HUES6 (cell line): ENCODE data around the gene HIF3A.
"Not testable (repeated sequence)": the region's sequence is repeated elsewhere in the genome, so short reads cannot be mapped to it uniquely, and the experiment has no call there.

Experiments
- H3K27ac ChIP-seq: 2 replicates; pipeline ENCODE4 v1.7.0; 2013; ENCODE audit warnings: low read depth, mild to moderate bottlenecking, low read length, inconsistent platforms
- H3K27me3 ChIP-seq: 2 replicates; pipeline ENCODE4 v1.6.1; 2013; ENCODE audit warnings: low read length; ENCODE audit not compliant: control insufficient read depth, insufficient read depth
- H3K36me3 ChIP-seq: 2 replicates; pipeline ENCODE4 v1.6.1; 2013; ENCODE audit warnings: low read length; ENCODE audit not compliant: control insufficient read depth, insufficient read depth
- H3K4me1 ChIP-seq: 2 replicates; pipeline ENCODE4 v1.6.1; 2013; ENCODE audit warnings: low read length; ENCODE audit not compliant: control insufficient read depth, insufficient read depth
- H3K4me3 ChIP-seq: 2 replicates; pipeline ENCODE4 v1.5.1; 2013; ENCODE audit warnings: low read depth, low read length
- H3K9ac ChIP-seq: one replicate; pipeline ENCODE4 v1.6.1; 2013; ENCODE audit warnings: mild to moderate bottlenecking, low read length
- H3K9me3 ChIP-seq: 2 replicates; pipeline ENCODE4 v1.6.1; 2013; ENCODE audit warnings: low read depth, low read length; ENCODE audit not compliant: control insufficient read depth, insufficient read depth

The HIF3A gene

DNA sequence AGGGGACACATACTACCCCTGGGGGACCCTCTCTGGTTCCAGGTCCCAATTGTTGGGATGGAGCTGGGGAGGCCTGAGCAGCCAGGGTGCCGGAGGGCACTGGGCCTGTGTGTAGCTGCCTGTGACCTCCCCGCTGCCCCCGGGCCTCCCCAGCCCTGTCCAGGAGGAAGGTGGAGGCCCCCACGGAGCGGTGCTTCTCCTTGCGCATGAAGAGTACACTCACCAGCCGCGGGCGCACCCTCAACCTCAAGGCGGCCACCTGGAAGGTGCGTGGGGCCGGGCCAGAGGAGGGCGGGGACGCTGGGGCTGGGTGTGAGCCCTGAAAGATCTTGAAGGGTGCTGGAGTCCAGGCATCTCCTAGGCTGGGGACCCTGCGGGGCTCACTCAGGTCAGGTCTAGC, 11.7 kb downstream of the HIF3A start:
- Histone ChIP-seq H3K9ac (no peak overlapping the region), H3K27ac (no peak overlapping the region), H3K4me3 (no peak overlapping the region), H3K27me3 (no peaks in the 10 kb centered on the region), H3K9me3 (peaks cover 17% of the 10 kb centered on the region), H3K4me1 (peaks cover 3% of the 10 kb centered on the region), H3K36me3 (peaks cover 63% of the 10 kb centered on the region)

DNA sequence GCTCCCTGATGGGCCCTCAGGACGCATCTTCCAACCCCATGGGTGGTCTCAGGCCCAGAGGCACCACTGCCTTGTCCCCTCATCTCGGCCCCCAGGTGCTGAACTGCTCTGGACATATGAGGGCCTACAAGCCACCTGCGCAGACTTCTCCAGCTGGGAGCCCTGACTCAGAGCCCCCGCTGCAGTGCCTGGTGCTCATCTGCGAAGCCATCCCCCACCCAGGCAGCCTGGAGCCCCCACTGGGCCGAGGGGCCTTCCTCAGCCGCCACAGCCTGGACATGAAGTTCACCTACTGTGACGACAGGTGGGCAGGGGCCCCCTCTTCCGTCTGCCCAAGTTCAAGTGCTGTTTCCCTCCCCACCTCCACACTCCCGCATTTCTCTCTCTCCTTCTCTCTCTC, 12.2 kb downstream of the HIF3A start:
- Histone ChIP-seq H3K4me3 (no peak overlapping the region), H3K27me3 (no peaks in the 10 kb centered on the region), H3K9ac (no peak overlapping the region), H3K27ac (no peak overlapping the region), H3K4me1 (no peaks in the 10 kb centered on the region), H3K36me3 (peaks cover 63% of the 10 kb centered on the region), H3K9me3 (peaks cover 17% of the 10 kb centered on the region)

DNA sequence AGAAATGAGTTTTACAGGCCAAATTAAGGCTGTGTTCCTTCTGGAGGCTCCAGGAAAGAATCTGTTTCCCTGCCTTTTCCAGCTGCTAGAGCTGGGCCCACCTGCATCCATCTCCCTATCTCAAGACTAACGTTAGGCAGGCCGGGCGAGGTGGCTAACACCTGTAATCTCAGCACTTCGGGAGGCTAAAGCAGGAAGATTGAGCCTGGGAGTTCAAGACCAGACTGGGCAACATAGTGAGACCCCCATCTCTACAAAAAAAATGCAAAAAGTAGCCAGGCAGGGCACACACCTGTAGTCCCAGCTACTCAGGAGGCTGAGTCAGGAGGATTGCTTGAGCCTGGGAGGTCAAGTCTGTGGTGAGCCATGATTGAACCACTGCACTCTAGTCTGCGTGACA, 14.6 kb downstream of the HIF3A start:
- Histone ChIP-seq H3K9me3 (peaks cover 7% of the 10 kb centered on the region), H3K9ac (no peak overlapping the region), H3K36me3 (peaks cover 49% of the 10 kb centered on the region), H3K4me3 (no peak overlapping the region), H3K27me3 (no peaks in the 10 kb centered on the region), H3K27ac (no peak overlapping the region), H3K4me1 (no peaks in the 10 kb centered on the region)

DNA sequence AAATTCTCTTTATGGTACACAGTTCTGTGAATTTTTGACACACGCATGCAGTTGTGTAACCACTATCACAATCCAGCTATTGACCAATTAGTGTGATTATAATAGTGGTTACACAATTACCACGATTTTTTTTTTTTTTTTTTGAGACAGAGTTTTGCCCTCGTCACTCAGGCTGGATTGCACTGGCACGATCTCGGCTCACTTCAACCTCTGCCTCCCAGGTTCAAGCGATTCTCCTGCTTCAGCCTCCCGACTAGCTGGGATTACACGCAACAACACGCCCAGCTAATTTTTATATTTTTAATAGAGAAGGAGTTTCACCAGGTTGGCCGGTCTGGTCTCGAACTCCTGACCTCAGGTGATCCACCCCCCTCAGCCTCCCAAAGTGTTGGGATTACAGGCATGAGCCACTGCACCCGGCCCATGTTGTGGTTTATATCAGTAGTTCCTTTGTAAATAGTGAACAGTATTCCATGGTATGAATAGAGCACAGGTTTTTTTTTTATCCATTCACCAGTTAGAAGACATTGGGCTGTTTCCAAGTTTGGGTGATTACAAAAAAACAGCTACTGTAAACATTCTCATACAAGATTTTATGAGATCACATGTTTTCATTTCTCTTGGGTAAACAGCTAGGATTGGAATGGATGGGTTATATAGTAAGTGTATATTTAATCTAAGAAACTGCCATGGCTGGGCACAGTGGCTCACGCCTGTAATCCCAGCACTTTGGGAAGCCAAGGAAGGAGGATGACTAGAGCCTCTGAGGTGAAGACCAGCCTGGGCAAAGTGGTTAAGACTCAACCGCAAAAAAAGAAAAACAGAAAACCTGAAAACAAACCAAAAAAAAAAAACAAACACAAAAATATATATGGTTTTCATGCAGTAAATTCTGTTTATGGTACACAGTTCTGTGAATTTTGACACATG, 17.0 kb downstream of the HIF3A start:
- not testable (repeated sequence) for H3K27ac ChIP-seq, H3K27me3 ChIP-seq, H3K4me3 ChIP-seq, H3K4me1 ChIP-seq, H3K9ac ChIP-seq, H3K9me3 ChIP-seq
- peaks cover 33% of the 10 kb centered on the region for H3K36me3 ChIP-seq

DNA sequence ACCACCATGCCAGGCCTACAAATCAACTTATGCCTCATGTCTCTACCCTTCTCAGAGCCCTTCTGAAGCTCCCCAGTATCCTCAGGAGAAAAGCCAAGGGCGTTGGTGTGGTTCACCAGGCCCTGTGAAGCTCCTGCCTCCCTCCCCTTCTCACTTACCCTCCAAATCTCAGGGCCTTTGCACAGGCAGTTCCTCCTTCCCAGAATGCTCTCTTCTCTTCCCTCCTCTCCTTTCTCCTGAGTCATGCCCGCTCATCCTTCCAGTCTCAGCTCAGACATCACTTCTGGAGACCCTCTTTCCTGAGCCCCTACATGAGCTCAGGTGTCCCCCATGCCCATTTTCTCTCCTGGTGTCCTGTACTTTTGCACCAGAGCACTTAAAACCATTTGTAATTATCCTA, 20.5 kb downstream of the HIF3A start:
- no peaks in the 10 kb centered on the region for H3K4me1 ChIP-seq
- H3K4me3 ChIP-seq = no peak overlapping the region
- no peak overlapping the region for H3K27ac ChIP-seq

DNA sequence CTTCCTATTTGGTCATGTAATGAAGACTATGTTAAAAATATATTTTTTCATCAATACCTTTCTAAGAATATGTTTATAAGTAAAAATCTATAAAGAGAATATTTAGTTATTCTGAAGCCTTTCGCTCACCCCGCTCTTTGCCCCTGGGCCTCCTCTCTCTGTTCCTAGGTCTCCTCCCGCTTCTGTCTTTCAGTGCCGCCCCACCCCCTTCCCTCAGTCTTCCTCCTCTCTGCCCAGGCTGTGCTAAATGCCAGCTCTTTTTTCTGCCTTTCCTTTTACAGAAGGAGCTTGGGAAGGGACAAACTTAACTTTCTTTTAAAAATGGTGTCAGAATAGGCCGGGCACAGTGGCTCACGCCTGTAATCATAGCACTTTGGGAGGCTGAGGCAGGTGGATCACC, 22.8 kb downstream of the HIF3A start:
- Histone ChIP-seq H3K9ac (no peak overlapping the region), H3K27ac (no peak overlapping the region), H3K27me3 (no peaks in the 10 kb centered on the region), H3K4me1 (no peaks in the 10 kb centered on the region), H3K9me3 (no peaks in the 10 kb centered on the region), H3K4me3 (no peak overlapping the region), H3K36me3 (peaks cover 31% of the 10 kb centered on the region)

More for the DNA sequence above, 20.5 kb downstream of the HIF3A start:
- Histone ChIP-seq H3K36me3 (peaks cover 21% of the 10 kb centered on the region), H3K9ac (no peak overlapping the region), H3K9me3 (no peaks in the 10 kb centered on the region), H3K27me3 (no peaks in the 10 kb centered on the region)

DNA sequence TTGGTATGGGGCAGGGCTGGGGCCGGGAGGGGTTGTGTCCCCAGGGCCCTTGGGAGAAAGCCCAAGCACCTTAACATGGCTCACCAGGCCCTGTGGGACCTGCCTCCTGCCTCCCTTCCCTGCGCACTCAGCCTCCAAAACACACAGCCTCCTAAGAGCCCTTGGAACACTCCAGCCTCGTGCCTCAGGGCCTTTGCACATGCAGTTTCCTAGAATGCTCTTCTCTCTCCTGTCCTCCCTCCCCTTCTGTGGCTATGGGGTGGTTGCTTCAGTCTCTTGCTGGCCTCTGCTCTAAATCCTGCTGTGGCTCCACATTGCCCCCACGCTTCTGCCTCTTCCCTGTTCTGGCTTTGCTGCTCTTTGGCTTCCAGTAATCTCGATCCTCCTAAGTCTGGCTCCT, 23.7 kb downstream of the HIF3A start:
- no peak overlapping the region for H3K9ac ChIP-seq
- H3K36me3 ChIP-seq = peaks cover 37% of the 10 kb centered on the region
- 0 out of 2 replicates have a peak, but pooled peaks cover 3% of the 10 kb centered on the region for H3K9me3 ChIP-seq
- no peaks in the 10 kb centered on the region for H3K27me3 ChIP-seq
- H3K4me1 ChIP-seq = no peaks in the 10 kb centered on the region
- H3K27ac ChIP-seq = no peak overlapping the region
- no peak overlapping the region for H3K4me3 ChIP-seq

DNA sequence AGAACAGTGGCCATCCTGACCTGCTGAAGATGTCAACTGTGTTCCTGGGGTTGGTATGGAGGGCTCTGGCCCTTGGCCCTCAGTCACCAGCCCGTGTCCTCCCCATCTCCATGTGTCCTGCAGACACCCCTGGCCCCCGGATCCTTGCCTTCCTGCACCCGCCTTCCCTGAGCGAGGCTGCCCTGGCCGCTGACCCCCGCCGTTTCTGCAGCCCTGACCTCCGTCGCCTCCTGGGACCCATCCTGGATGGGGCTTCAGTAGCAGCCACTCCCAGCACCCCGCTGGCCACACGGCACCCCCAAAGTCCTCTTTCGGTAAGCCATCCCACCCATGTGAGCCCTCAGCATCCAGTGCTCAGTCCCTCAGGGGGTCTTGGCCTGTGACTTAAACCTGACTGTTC, 24.8 kb downstream of the HIF3A start:
- Histone ChIP-seq H3K4me3 (no peak overlapping the region), H3K36me3 (peaks cover 48% of the 10 kb centered on the region), H3K9me3 (peaks cover 13% of the 10 kb centered on the region; the same call in 1 of the 2 replicates), H3K27ac (no peak overlapping the region), H3K27me3 (no peaks in the 10 kb centered on the region), H3K9ac (no peak overlapping the region), H3K4me1 (no peaks in the 10 kb centered on the region)

DNA sequence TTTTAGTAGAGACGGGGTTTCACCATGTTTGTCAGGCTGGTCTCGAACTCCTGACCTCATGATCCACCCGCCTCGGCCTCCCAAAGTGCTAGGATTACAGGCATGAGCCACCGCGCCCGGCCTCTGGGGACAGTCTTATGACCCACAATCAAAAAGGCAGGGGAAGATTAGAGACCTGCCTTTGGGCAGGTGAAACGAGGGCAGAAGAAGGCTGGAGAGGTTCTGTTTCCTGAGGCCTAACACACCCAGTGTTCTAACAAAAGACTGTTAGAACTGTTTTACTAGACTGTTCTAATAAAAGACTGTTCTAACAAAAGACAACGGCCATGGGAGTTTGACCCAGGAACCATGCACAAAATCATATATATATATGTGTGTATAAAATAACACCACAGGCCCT, 26.4 kb downstream of the HIF3A start:
- not testable (repeated sequence) for H3K4me1 ChIP-seq
- H3K9me3 ChIP-seq = peaks cover 27% of the 10 kb centered on the region
- peaks cover 60% of the 10 kb centered on the region for H3K36me3 ChIP-seq

DNA sequence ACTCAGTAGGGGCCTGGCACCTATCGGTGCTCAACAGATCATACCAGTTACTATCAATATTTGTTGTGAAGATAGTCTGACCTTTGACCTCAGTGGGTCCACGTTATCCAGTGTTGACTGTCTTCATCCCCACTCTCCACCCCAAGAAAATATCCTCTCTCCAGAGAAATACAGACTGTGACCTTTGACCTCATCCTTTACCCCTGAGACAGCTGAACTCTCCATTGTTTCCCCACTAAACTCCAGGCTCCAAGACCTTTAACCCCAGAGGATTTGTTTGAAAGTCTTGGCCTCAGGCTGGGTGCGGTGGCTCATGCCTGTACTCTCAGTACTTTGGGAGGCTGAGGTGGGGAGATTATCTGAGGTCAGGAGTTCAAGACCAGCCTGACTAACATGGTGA, 27.4 kb downstream of the HIF3A start:
- peaks cover 71% of the 10 kb centered on the region for H3K36me3 ChIP-seq
- no peaks in the 10 kb centered on the region for H3K4me1 ChIP-seq
- H3K27me3 ChIP-seq = no peaks in the 10 kb centered on the region
- H3K27ac ChIP-seq = no peak overlapping the region
- no peak overlapping the region for H3K9ac ChIP-seq
- H3K4me3 ChIP-seq = no peak overlapping the region
- H3K9me3 ChIP-seq = peaks cover 32% of the 10 kb centered on the region

More for the DNA sequence above, 26.4 kb downstream of the HIF3A start:
- not testable (repeated sequence) for H3K27me3 ChIP-seq, H3K27ac ChIP-seq, H3K9ac ChIP-seq, H3K4me3 ChIP-seq

DNA sequence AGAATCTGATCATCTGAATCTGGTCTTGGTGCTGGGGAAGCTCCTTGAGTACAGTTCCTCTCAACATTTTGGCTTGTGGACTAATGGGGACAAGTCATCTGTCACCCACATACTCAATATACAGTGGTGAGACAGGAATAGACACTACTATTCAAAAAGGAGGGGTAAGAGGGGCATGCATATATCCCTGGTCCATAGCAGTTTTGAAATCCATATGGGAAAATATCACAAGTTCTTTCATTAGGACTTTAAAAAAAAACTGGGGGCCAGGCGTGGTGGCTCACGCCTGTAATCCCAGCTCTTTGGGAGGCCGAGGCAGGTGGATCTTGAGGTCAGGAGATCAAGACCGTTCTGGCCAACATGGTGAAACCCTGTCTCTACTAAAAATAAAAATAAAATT, 29.8 kb downstream of the HIF3A start:
- Histone ChIP-seq H3K27me3 (no peaks in the 10 kb centered on the region), H3K27ac (no peak overlapping the region), H3K36me3 (peaks cover 72% of the 10 kb centered on the region), H3K9me3 (peaks cover 32% of the 10 kb centered on the region), H3K9ac (no peak overlapping the region), H3K4me3 (no peak overlapping the region), H3K4me1 (no peaks in the 10 kb centered on the region)
